Measurements from ENCODE around the gene SREBF2. TPM values are rescaled to one million over a fixed set of nuclear protein-coding genes. Genes with fewer than 3 reads are reported as not detected.

The SREBF2 gene
- total RNA-seq, 1 donor, result 52.8 TPM

DNA sequence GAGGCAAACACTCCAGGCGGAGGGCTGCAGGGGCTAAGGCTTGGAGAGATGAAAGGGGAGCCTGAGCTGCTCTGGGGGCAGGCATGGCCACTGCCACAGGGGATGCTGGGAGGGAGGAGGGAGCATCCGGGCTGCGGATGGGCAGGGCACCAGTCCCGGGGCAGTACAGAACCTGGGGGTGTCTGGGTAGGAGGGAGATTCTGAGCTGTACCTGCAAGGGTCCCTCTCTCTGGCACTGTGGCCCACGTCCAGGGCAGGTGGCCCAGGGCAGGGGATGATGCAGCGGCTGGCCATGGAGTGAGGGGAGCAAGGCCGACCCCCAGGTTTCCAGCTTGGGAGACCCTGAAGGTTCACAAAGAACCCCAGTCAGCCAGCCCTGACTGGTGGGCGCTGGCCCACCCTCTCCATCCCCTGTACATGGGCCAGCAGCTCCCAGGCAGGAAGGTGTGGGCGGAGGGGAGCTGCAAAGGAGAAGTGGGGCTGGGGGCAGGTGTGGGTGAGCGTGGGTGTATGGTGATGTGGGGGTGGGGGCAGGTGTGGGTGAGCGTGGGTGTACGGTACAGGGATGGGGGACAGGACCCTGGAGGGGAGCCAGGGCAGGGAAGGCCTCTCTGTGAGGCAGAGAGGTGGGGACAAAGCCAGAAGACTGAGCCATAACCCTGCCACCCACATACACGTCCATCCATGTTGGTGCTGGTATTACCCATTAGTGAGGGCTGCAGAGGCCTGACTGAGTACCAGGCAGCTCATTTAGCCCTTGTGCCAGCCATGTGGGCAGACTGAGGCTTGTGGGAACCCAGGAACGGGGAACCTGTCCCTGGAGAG, 95.9 kb downstream of the SREBF2 start:
- DNase-seq (ENCODE audit: low read depth), result no peak
- TF ChIP-seq, protein P1, sequence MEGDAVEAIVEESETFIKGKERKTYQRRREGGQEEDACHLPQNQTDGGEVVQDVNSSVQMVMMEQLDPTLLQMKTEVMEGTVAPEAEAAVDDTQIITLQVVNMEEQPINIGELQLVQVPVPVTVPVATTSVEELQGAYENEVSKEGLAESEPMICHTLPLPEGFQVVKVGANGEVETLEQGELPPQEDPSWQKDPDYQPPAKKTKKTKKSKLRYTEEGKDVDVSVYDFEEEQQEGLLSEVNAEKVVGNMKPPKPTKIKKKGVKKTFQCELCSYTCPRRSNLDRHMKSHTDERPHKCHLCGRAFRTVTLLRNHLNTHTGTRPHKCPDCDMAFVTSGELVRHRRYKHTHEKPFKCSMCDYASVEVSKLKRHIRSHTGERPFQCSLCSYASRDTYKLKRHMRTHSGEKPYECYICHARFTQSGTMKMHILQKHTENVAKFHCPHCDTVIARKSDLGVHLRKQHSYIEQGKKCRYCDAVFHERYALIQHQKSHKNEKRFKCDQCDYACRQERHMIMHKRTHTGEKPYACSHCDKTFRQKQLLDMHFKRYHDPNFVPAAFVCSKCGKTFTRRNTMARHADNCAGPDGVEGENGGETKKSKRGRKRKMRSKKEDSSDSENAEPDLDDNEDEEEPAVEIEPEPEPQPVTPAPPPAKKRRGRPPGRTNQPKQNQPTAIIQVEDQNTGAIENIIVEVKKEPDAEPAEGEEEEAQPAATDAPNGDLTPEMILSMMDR (IDR thresholded peaks at IDR 0.05; ENCODE audit: insufficient read depth, low read length), result no peak
- H3K4me3 ChIP-seq (ENCODE audit: low read depth, low read length), result no peak overlapping the region

DNA sequence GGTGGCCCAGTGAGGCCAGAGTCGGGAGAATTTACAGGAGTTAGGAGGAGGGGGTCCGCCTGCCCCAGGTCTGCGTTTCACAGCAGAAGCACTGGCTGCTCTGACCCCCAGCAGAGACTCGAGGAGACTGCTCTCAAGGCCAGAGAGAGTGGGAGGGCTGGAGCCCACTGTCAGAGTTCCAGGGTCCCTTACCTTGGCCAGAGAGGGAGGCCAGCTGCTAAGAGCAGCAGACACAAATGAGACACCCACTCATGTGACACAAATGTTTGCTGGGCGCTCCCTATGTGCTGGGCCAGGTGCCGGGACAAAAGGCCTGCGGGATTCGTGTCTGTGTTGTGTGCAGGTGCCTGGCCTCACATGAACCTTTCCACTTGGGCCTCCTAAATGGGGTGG, 96.5 kb downstream of the SREBF2 start:
- no peak overlapping the region for H3K4me3 ChIP-seq (ENCODE audit: low read depth, low read length)
- TF ChIP-seq, protein P1 (IDR thresholded peaks at IDR 0.05; ENCODE audit: insufficient read depth, low read length), result no peak

DNA sequence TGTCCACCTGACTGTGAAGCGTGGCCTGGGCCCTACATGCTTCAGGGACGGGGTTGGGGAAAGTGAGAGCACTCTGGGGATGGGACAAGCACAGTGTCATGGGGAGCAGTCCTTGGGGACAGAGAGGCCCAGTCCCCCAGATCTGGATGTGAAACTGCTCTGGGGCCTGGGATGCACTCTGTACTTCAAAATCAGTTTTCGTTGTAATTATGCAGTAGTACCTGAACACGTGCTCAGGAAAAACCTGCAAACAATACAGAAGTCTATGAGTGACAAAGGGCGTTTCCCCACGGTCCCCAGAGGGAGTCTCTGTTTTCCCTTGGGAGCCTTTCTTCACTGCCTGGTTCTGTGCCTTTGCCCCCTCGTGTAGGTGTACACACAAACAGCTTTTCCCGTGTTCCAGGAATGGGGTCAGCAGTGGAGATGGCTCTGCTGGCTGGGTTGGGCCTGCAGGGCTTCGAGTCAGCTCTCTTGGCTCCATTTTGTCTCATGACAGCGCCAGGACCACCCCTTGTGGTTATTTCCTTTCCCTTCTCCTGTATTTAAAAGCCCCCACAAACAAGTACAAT, 98.9 kb downstream of the SREBF2 start:
- H3K4me3 ChIP-seq (ENCODE audit: low read depth, low read length), result no peak overlapping the region
- TF ChIP-seq, protein P1 (IDR thresholded peaks at IDR 0.05; ENCODE audit: insufficient read depth, low read length), result no peak
- DNase-seq (ENCODE audit: low read depth), result no peak

More for the DNA sequence above, 96.5 kb downstream of the SREBF2 start:
- DNase-seq (ENCODE audit: low read depth), result no peak

DNA sequence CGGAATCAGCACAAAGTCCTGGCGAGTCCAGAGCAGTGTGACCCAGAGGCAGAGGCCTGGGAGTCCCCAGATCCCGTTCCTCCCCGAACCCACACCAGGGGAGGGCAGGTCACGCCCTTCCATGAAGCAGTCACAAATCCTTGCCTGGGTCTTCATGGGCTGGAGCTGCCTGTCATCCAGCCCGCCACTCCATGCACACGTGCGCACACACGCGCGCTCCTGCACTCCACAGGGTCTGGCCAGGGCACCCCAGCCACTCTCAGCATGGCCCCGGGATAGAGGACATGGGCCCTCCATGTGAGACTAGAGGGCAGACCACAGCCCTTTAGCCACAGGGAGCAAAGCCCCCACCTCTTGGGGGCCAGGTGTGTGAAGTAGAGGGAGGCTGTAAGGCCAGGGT, 99.4 kb downstream of the SREBF2 start:
- no peak for DNase-seq (ENCODE audit: low read depth)
- H3K4me3 ChIP-seq (ENCODE audit: low read depth, low read length), result no peak overlapping the region
- TF ChIP-seq, protein P1 (IDR thresholded peaks at IDR 0.05; ENCODE audit: insufficient read depth, low read length), result no peak

DNA sequence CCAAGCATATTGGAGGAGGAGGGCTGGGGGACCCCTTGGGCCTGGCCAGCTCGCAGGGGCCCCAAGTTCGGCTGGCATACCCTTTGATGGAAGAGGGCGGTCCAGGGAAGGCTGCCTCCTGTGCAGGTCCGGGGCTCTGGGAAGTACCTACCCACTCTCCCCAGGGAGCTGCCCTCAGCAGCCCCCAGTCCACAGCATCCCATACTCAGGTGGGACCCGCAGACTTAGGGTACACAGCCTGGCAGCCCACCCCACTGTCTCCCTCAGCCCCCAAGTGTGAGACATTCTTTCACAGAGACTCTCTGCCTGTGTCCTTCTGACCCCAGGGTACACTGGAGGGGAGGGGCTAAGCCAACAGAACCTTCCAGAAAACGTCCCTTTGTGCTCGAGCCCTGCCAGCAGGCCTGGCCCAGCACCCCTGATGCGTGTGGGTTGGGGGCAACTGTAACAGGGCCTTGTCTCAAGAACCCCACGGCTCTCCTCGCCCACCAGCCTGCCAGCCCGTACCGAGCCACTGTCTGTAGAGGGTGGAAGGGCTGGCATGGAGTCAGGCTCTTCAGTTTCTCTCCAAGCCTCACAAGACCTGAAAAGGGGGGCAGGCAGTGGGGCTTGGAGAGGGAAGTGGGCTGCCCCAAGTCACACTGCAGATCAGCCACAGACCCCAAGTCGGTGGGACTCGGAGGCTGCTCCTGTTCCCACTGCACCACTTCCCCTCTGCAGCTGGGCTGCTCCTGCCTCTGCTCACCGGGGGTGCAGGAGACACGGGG, 100.7 kb downstream of the SREBF2 start:
- DNase-seq (ENCODE audit: low read depth), result no peak
- TF ChIP-seq, protein P1 (IDR thresholded peaks at IDR 0.05; ENCODE audit: insufficient read depth, low read length), result no peak
- H3K4me3 ChIP-seq (ENCODE audit: low read depth, low read length), result no peak overlapping the region

DNA sequence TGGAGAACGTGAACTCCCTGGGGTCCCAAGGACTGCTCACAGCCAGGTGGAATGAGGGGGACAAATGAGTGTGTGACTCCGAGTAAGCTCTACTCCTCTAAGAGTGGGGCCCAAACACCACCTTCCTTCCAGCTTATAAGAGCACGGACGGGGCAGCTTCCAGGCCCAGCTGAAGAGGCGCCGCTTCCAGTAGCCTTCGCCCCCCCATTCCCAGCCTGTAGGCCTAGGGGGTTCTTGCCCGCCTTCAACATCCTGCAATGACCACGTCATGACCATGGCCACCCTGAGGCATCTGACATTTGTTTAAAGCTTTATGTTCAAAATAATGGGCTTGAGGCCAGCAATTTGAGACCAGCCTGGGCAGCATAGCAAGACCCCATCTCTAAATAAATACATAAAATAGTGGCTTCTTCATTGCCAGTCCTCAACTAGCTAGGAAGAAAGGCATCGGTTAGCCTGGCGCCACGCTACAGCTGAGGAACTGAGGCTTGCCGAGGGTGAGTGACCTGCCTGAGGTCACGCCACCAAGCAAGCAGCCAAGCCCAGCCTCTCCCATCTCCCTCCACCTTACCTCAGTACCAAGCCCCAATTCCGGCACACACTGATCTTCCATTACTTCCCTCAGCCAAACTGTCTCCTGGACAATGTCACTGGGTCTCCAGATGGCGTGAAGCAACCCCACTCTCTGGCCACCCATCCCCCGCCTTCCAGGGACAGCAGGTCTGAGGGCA, 101.5 kb downstream of the SREBF2 start:
- no peak for DNase-seq (ENCODE audit: low read depth)
- TF ChIP-seq, protein P1 (IDR thresholded peaks at IDR 0.05; ENCODE audit: insufficient read depth, low read length), result no peak
- H3K4me3 ChIP-seq (ENCODE audit: low read depth, low read length), result no peak overlapping the region
